ENCODE data around the gene ASTL. TPM values are rescaled to one million over a fixed set of nuclear protein-coding genes. Genes with fewer than 3 reads are reported as not detected.

ASTL gene
- total RNA-seq, 1 donor from 2014 or later = not detected

DNA sequence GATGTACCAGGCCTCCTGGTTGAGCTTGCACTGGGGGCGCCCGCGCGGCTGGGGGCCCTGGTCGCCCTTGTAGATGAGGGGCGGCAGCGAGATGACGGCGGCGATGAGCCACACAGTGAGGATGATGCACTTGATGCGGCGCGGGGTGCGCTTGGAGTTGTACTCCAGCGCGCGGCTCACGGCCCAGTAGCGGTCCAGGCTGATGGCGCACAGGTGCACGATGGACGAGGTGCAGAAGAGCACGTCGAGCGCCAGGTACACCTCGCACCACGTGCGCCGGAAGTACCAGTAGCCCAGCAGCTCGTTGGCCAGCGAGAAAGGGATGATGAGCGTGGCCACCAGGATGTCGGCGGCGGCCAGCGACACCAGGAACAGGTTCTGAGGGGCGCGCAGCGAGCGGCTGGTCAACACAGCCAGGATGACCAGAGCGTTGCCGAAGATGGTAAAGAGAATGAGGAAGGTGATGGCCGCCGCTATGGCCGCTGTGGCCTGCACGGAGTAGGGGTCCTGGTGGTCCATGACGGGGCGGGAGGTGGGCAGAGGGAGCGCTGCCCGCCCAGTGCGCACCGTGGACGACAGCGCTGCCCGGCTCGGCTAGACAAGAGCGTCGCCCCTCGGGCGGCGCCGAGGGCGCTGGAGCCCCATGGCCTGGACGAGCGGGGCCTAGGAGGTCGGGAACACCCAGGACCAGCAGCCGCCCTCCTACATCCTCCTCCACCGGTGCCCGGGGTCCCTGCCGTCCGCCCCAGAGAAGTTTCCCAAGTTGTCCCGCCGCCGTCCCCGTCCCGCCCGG, 22.5 kb downstream of the ASTL start:
- TF ChIP-seq, protein P1, sequence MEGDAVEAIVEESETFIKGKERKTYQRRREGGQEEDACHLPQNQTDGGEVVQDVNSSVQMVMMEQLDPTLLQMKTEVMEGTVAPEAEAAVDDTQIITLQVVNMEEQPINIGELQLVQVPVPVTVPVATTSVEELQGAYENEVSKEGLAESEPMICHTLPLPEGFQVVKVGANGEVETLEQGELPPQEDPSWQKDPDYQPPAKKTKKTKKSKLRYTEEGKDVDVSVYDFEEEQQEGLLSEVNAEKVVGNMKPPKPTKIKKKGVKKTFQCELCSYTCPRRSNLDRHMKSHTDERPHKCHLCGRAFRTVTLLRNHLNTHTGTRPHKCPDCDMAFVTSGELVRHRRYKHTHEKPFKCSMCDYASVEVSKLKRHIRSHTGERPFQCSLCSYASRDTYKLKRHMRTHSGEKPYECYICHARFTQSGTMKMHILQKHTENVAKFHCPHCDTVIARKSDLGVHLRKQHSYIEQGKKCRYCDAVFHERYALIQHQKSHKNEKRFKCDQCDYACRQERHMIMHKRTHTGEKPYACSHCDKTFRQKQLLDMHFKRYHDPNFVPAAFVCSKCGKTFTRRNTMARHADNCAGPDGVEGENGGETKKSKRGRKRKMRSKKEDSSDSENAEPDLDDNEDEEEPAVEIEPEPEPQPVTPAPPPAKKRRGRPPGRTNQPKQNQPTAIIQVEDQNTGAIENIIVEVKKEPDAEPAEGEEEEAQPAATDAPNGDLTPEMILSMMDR (IDR thresholded peaks at IDR 0.05; ENCODE audit: insufficient read depth, low read length, poor library complexity, severe bottlenecking) = no peak
- peak overlapping the region; percentile 31 for H3K4me3 ChIP-seq (ENCODE audit: low read depth, low read length)
- H3K27me3 ChIP-seq (ENCODE audit: control insufficient read depth, insufficient read depth, low read length) = peaks cover 55% of the 10 kb centered on the region
- H3K36me3 ChIP-seq (ENCODE audit: control insufficient read depth, insufficient read depth, low read length) = no peaks in the 10 kb centered on the region
- DNase-seq (ENCODE audit: low read depth) = no peak

DNA sequence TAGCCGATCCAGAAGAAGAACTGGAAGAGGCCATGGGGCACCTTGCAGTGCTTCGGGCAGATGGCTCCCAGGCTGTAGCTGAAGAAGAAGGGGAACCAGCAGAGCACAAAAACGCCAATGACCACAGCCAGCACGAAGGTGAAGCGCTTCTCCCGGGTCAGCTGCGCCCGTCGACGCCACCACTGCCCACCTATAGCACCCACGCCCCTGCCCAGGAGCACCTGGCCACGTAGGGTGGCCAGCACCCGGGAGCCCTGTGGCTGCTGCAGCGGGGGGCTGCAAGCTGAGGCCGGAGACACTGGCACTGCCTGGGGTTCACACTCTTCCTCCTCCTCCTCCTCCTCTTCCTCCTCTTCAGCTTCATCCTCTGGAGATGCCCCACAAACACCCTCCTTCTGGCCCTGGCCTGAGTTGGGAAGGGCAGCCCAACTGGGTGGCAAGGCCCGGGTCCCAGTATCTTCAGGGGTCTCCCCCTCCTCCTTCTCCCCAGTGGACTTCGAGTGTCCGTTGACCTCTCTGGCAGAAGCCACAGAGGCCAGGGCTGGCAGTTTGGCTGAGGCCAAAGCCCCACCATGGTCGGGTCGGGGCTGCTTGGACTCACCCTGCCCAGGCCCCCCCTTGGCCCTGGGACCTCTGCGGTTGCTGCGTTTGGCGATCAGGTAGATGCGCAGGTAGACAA, 23.3 kb downstream of the ASTL start:
- Histone ChIP-seq H3K27me3 (ENCODE audit: control insufficient read depth, insufficient read depth, low read length) (peaks cover 47% of the 10 kb centered on the region), H3K4me3 (ENCODE audit: low read depth, low read length) (no peak overlapping the region)

DNA sequence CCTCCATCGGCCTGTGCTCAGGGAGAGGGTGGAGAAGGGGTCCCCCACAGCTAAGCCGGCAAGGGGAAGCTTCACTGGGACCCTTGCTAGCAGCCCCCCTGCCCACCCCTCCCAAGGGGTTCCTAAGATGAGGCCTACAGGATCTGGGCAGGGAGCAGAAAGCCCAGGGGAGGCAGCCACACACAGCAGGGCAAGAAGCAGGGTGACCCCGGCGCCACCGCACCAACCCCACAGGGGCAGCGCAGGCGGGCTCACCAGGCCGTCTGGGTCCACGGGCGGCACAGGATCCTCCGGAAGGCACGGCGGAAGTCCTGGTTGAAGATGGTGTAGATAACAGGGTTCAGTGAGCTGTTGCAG, 23.8 kb downstream of the ASTL start:
- TF ChIP-seq, protein P1 (IDR thresholded peaks at IDR 0.05; ENCODE audit: insufficient read depth, low read length, poor library complexity, severe bottlenecking) = no peak

More for the DNA sequence above, 23.3 kb downstream of the ASTL start:
- DNase-seq (ENCODE audit: low read depth) = no peak
- TF ChIP-seq, protein P1 (IDR thresholded peaks at IDR 0.05; ENCODE audit: insufficient read depth, low read length, poor library complexity, severe bottlenecking) = no peak
- H3K36me3 ChIP-seq (ENCODE audit: control insufficient read depth, insufficient read depth, low read length) = no peaks in the 10 kb centered on the region

DNA sequence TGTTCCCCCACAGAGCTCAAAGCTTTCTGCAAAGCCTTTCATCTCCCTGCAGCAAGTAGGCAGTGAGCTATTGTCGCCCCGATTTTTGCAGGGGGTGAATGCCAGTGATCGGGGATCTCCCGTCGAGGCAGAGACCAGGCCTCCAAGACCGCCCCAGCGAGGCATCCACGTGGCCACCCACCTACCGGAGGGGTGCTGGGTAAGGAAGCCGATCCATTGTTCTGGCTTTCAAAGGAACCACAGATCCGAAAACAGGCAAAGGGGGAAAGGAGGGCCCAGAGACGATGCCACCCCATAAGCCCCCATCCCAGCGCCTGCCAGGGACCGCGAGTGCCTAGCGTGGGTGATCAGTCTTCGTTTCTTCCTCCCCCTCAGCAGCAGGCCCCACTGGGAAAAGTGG, 24.4 kb downstream of the ASTL start:
- no peak for DNase-seq (ENCODE audit: low read depth)
- Histone ChIP-seq H3K36me3 (ENCODE audit: control insufficient read depth, insufficient read depth, low read length) (no peaks in the 10 kb centered on the region), H3K4me3 (ENCODE audit: low read depth, low read length) (no peak overlapping the region), H3K27me3 (ENCODE audit: control insufficient read depth, insufficient read depth, low read length) (peaks cover 36% of the 10 kb centered on the region)
- TF ChIP-seq, protein P1 (IDR thresholded peaks at IDR 0.05; ENCODE audit: insufficient read depth, low read length, poor library complexity, severe bottlenecking) = no peak

More for the DNA sequence above, 23.8 kb downstream of the ASTL start:
- Histone ChIP-seq H3K36me3 (ENCODE audit: control insufficient read depth, insufficient read depth, low read length) (no peaks in the 10 kb centered on the region), H3K4me3 (ENCODE audit: low read depth, low read length) (no peak overlapping the region), H3K27me3 (ENCODE audit: control insufficient read depth, insufficient read depth, low read length) (peaks cover 42% of the 10 kb centered on the region)
- no peak for DNase-seq (ENCODE audit: low read depth)

DNA sequence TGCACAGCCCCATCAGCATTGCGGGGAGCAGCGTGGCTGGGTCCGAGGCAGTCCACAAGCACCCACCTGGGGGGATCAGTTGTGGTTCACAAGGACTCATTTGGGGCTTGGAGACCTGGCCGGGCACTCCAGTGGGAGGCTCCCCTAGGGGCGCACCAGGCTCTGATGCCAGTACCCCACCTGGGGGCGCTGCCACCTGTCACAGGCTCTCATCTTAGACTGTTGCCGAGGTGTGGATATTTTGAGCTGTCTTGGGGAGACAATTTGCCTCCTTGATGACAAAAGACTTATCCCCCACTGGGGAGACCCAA, 25.0 kb downstream of the ASTL start:
- DNase-seq (ENCODE audit: low read depth) = no peak
- TF ChIP-seq, protein P1 (IDR thresholded peaks at IDR 0.05; ENCODE audit: insufficient read depth, low read length, poor library complexity, severe bottlenecking) = no peak
- Histone ChIP-seq H3K36me3 (ENCODE audit: control insufficient read depth, insufficient read depth, low read length) (no peaks in the 10 kb centered on the region), H3K4me3 (ENCODE audit: low read depth, low read length) (no peak overlapping the region), H3K27me3 (ENCODE audit: control insufficient read depth, insufficient read depth, low read length) (peaks cover 37% of the 10 kb centered on the region)

Measured in kidney epithelial cell (primary cell).